Measurements from ENCODE around the gene CACNA1H. TPM values are rescaled to one million over a fixed set of nuclear protein-coding genes. Genes with fewer than 3 reads are reported as not detected.

CACNA1H gene
- total and polyA plus RNA-seq, 2 of the 8 experiments (the other 6 are each of a cell fraction or from before 2014, with no cell fraction given), result 14.0 to 28.7 TPM

- no peak for TF ChIP-seq CHD7 (IDR thresholded peaks at IDR 0.05; ENCODE audit: insufficient replicate concordance, low read length)
Observed at GRCh38 chr16:1220841-1221627, 68.1 kb downstream of the CACNA1H start (continued).
